Gastroesophageal sphincter (tissue), 3 donors: ENCODE results near the gene IMMP2L.
"Not testable (repeated sequence)": the region's sequence is repeated elsewhere in the genome, so short reads cannot be mapped to it uniquely, and the experiment has no call there.

Experiments
- EP300 ChIP-seq: sonication (generic); formaldehyde crosslinking; IDR thresholded peaks from one replicate; pipeline ENCODE4 v1.6.1; 2017; ENCODE audit warnings: antibody characterized with exemption, mild to moderate bottlenecking
- POLR2A ChIP-seq, 2 donors: fragments of 450-650 bp; IDR thresholded peaks; one replicate each; pipeline ENCODE4 v1.6.1; 2017; ENCODE audit warnings: antibody characterized with exemption in 2 of 2, mild to moderate bottlenecking in 2 of 2, moderate library complexity in 1 of 2
- POLR2AphosphoS5 ChIP-seq: sonication (generic); formaldehyde crosslinking; IDR thresholded peaks from one replicate; pipeline ENCODE4 v1.6.1; 2017; ENCODE audit warnings: antibody characterized with exemption
- TF ChIP-seq, protein P1 (sequence below), 4 experiments: fragments of 200-600 bp in 2 of 4; fragments of 450-650 bp in 2 of 4; sonication (generic) in 1 of 4; IDR thresholded peaks; one replicate each; pipeline ENCODE4 v1.5.1; 2017 to 2019; ENCODE audit warnings: antibody characterized with exemption in 4 of 4, mild to moderate bottlenecking in 2 of 4, moderate library complexity in 2 of 4

DNA sequence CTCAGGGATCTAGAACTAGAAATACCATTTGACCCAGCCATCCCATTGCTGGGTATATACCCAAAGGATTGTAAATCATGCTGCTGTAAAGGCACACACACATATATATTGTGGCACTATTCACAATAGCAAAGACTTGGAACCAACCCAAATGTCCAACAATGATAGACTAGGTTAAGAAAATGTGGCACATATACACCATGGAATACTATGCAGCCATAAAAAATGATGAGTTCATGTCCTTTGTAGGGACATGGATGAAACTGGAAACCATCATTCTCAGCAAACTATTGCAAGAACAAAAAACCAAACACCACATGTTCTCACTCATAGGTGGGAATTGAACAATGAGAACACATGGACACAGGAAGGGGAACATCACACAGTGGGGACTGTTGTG, 56.9 kb downstream of the IMMP2L start:
- TF ChIP-seq, protein P1, sequence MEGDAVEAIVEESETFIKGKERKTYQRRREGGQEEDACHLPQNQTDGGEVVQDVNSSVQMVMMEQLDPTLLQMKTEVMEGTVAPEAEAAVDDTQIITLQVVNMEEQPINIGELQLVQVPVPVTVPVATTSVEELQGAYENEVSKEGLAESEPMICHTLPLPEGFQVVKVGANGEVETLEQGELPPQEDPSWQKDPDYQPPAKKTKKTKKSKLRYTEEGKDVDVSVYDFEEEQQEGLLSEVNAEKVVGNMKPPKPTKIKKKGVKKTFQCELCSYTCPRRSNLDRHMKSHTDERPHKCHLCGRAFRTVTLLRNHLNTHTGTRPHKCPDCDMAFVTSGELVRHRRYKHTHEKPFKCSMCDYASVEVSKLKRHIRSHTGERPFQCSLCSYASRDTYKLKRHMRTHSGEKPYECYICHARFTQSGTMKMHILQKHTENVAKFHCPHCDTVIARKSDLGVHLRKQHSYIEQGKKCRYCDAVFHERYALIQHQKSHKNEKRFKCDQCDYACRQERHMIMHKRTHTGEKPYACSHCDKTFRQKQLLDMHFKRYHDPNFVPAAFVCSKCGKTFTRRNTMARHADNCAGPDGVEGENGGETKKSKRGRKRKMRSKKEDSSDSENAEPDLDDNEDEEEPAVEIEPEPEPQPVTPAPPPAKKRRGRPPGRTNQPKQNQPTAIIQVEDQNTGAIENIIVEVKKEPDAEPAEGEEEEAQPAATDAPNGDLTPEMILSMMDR (IDR thresholded peaks at IDR 0.05), result not testable (repeated sequence)
- not testable (repeated sequence) for TF ChIP-seq POLR2A (IDR thresholded peaks at IDR 0.05); EP300; POLR2AphosphoS5
